Bronchial epithelial cell (primary cell): ENCODE results near the gene RAPGEF2. TPM values are rescaled to one million over a fixed set of nuclear protein-coding genes. Genes with fewer than 3 reads are reported as not detected.

Experiments used
- DNase-seq: peaks from one replicate; pipeline ENCODE4 v3.0.0-alpha.2; 2010; ENCODE audit warnings: low read depth
- FAIRE-seq: peaks from 2 replicates; lab custom pipeline; 2011; peaks lifted over from hg19 to GRCh38; lab: Jason Lieb, UNC
- H3K27me3 ChIP-seq: 2 replicates; pipeline ENCODE4 v1.5.1; 2011; ENCODE audit warnings: low read length; ENCODE audit not compliant: control insufficient read depth, insufficient read depth
- H3K36me3 ChIP-seq: 2 replicates; pipeline ENCODE4 v1.5.1; 2011; ENCODE audit warnings: low read length; ENCODE audit not compliant: control insufficient read depth, insufficient read depth
- H3K4me3 ChIP-seq: 2 replicates; pipeline ENCODE4 v1.5.1; 2011; ENCODE audit warnings: mild to moderate bottlenecking, low read depth, low read length, control low read depth
- total RNA-seq: library from RNA; depleted of rRNA; stranded (reverse); fragments of >200 nt; gene quantifications from 2 replicates; pipeline ENCODE4 v1.2.1, GENCODE V29; 2014
- TF ChIP-seq, protein P1 (sequence below): IDR thresholded peaks from 2 replicates; pipeline ENCODE4 v1.5.1; 2011; ENCODE audit warnings: mild to moderate bottlenecking, moderate library complexity, low read length, control low read depth, inconsistent platforms; ENCODE audit not compliant: insufficient read depth, severe bottlenecking

RAPGEF2 gene
- total RNA-seq, 1 donor from 2014 or later: 37.6 TPM

DNA sequence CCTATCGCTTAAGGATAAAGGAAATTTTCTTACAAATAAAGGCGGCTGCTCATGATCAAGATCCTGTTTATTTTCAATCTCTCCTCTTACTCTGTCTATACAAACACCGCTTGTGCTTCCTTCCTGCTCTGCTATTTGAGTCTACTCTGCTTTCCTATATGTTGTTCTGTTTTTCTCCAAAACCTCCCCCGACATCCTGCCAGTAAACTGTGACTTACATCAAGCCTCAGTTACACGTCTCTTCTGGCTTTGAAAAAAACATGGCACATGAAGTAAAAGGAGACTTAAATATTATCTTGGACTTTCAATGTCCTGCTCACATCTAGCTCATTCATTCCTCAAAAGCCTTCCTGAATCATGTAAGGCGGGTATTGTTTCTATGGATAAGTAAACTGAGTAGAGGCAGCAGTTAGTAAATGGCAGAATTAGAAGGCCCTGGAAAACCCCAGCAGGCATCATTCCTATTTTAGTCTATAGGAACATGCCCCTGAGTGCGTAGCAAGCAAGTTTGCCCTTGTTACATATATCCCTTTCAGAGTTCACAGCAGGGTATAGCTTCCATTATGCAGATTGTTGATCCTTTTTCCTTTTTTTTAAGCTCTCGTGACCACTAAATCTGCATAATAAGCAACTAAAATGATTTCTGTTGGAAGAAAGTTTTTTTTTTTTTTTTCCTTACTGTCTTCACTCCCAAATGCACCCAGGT lies 280.1 kb downstream of the RAPGEF2 start:
- FAIRE-seq (no peak), DNase-seq (no peak)
- Histone ChIP-seq H3K27me3 (no peaks in the 10 kb centered on the region), H3K4me3 (no peak overlapping the region), H3K36me3 (no peaks in the 10 kb centered on the region)
- TF ChIP-seq, protein P1, sequence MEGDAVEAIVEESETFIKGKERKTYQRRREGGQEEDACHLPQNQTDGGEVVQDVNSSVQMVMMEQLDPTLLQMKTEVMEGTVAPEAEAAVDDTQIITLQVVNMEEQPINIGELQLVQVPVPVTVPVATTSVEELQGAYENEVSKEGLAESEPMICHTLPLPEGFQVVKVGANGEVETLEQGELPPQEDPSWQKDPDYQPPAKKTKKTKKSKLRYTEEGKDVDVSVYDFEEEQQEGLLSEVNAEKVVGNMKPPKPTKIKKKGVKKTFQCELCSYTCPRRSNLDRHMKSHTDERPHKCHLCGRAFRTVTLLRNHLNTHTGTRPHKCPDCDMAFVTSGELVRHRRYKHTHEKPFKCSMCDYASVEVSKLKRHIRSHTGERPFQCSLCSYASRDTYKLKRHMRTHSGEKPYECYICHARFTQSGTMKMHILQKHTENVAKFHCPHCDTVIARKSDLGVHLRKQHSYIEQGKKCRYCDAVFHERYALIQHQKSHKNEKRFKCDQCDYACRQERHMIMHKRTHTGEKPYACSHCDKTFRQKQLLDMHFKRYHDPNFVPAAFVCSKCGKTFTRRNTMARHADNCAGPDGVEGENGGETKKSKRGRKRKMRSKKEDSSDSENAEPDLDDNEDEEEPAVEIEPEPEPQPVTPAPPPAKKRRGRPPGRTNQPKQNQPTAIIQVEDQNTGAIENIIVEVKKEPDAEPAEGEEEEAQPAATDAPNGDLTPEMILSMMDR: no peak

DNA sequence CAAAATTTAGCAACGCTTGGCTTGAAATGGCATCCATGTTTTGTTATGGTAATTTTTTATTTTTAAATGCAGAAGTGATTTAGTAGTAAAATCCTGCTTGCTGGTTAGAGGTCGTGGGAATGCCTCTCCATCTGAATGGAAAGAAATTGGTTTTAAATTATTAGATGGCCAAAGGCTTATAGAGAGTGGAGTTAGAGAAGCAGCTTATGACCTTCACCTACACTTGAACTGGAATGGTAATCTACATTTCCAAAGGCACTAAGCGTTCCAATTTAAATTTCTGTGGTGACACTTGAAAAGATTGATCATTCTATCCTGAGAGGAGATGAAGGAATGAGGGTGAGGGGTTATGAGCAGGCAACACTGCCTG lies 280.7 kb downstream of the RAPGEF2 start:
- FAIRE-seq (no peak), DNase-seq (no peak)
- TF ChIP-seq, protein P1: no peak
- no peaks in the 10 kb centered on the region for H3K27me3 ChIP-seq
- H3K4me3 ChIP-seq: no peak overlapping the region
- H3K36me3 ChIP-seq: no peaks in the 10 kb centered on the region

DNA sequence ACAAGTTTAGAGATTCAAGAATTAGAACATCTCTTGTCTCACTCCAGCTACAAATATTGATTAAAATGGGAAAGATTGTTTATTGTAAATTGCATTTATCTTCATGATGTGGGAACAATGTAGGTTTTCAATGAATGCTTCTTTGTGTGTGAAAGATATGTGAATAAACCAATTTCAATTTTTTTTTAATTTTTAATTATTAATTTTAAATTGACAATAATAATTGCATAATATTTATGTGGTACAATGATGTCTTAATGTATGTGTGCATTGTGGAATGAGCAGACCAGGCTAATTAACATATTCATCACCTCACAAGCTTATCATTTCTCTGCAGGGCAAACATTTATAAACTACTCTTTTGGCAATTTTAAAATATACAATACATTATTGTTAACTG lies 281.1 kb downstream of the RAPGEF2 start:
- FAIRE-seq (no peak), DNase-seq (no peak)
- H3K36me3 ChIP-seq: no peaks in the 10 kb centered on the region

DNA sequence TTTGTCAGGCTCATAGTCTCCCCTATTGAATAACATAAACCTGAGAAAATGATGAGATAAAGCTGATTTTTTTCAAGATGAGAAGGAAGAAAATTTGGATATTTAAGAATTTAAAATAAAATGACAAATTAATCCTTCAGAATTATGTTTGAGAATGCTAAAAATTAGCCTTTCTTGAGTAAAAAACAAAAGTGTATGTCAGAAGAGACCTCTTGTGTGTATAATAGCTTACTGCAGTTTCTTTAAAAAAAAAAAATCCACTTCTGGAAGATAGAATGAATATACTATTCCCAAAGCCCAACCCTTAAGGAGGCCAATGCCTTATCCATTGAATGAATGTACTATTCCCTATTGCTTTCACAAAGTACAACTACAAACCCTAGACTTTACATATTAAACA lies 281.8 kb downstream of the RAPGEF2 start:
- no peaks in the 10 kb centered on the region for H3K36me3 ChIP-seq
- no peak for DNase-seq
- no peaks in the 10 kb centered on the region for H3K27me3 ChIP-seq
- TF ChIP-seq, protein P1: no peak
- no peak for FAIRE-seq
- H3K4me3 ChIP-seq: no peak overlapping the region

More for the DNA sequence above, 281.1 kb downstream of the RAPGEF2 start:
- Histone ChIP-seq H3K4me3 (no peak overlapping the region), H3K27me3 (no peaks in the 10 kb centered on the region)
- TF ChIP-seq, protein P1: no peak

DNA sequence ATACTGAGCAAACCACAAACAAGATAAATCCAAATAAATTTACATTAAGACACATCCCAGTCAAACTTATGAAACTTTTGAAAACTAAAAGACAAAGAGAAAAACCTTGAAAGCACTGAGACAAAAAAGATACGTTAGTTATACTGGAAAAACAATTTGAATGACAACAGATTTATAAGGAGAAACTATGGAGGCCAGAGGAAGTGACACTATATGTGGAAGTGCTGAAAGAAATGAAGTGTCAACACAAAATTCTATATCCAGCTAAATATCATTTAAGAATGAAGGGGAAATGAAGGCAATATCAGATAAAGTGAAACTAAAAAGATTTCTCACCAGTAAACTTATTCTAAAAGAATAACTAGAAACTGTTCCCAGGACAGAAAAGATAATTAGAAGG lies 283.7 kb downstream of the RAPGEF2 start:
- TF ChIP-seq, protein P1: no peak
- Histone ChIP-seq H3K36me3 (no peaks in the 10 kb centered on the region), H3K27me3 (no peaks in the 10 kb centered on the region), H3K4me3 (no peak overlapping the region)
- FAIRE-seq (no peak), DNase-seq (no peak)

DNA sequence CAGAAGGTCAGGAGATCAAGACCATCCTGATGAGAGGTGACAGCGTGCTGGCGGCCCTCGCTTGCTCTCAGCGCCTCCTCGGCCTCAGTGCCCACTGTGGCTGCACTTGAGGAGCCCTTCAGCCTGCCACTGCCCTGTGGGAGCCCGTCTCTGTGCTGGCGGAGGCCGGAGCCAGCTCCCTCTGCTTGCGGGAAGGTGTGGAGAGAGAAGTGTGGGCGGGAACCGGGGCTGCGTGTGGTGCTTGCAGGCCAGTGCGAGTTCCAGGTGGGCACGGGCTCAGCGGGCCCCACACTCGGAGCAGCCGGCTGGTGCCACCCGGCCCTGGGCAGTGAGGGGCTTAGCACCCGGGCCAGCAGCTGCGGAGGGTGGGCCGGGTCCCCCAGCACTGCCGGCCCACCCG lies 286.9 kb downstream of the RAPGEF2 start:
- DNase-seq: no peak
- H3K36me3 ChIP-seq: no peaks in the 10 kb centered on the region

More for the DNA sequence above, 286.9 kb downstream of the RAPGEF2 start:
- no peak for FAIRE-seq
- TF ChIP-seq, protein P1: no peak
- Histone ChIP-seq H3K4me3 (no peak overlapping the region), H3K27me3 (no peaks in the 10 kb centered on the region)
